ENCODE results near the gene ARID5B. TPM values are rescaled to one million over a fixed set of nuclear protein-coding genes. Genes with fewer than 3 reads are reported as not detected.
"Not testable (repeated sequence)": the region's sequence is repeated elsewhere in the genome, so short reads cannot be mapped to it uniquely, and the experiment has no call there.

Gene ARID5B
- total and polyA plus RNA-seq, 2 donors (not counting 1 experiment from before 2014, with no cell fraction given), result 22.4 to 237 TPM

- intact Hi-C loops (cut with micrococcal nuclease), result no loop called here
- peaks cover 84% of the 10 kb centered on the region for H3K4me1 Mint-ChIP-seq
- H3K27me3 Mint-ChIP-seq, result no peaks in the 10 kb centered on the region
- H3K27me3 ChIP-seq (replicated peaks in 1 of 4; ENCODE audit: control extremely low read depth in 1 of 4, control insufficient read depth in 3 of 4, insufficient read depth in 4 of 4, low read length in 3 of 4), result no peaks in the 10 kb centered on the region
- peak overlapping the region; percentile 61 for H3K27ac Mint-ChIP-seq
- CTCF ChIA-PET, result interaction anchor here (0.6 to 12.2 kb wide), 4 partner anchors 9 to 841 kb away, joined by 3 to 131 read pairs (median 3); no protein-coding TSS in a partner anchor
- TF ChIP-seq EZH2 (IDR thresholded peaks at IDR 0.05; ENCODE audit: borderline replicate concordance, insufficient read depth, low read depth, low read length, poor library complexity, severe bottlenecking) (no peak), CTCF (IDR thresholded peaks at IDR 0.05) (no peak)
- POLR2A ChIA-PET, result no interaction called here
- peak overlapping the region; percentile 1 for H3K4me3 Mint-ChIP-seq
- H3K9me3 ChIP-seq (ENCODE audit: control extremely low read depth in 1 of 3, control insufficient read depth in 2 of 3, insufficient read depth in 1 of 3, low read length in 2 of 3), result peaks cover 0 to 5% (median 0%) of the 10 kb centered on the region in 3 donors
- H3K27ac ChIP-seq (ENCODE audit: low read length in 2 of 2), result peak overlapping the region in 1 of 2 donors; percentile 16
- H3K79me2 ChIP-seq (ENCODE audit: control insufficient read depth, insufficient read depth, low read length), result peaks cover 100% of the 10 kb centered on the region
- H3K4me1 ChIP-seq (ENCODE audit: control insufficient read depth in 2 of 2, insufficient read depth in 2 of 2, low read length in 2 of 2), result peaks cover 76% of the 10 kb centered on the region in 2 donors
- no peak overlapping the region for H3K4me3 ChIP-seq (ENCODE audit: control extremely low read depth in 1 of 5, extremely low read depth in 1 of 5, insufficient read depth in 1 of 5, low read depth in 2 of 5, low read length in 4 of 5)
- DNase-seq (no peak), ATAC-seq (ENCODE audit: low read depth) (no peak)
- WGBS (ENCODE audit: insufficient coverage), result 100% methylated on average over 1 of the region's 5 CpGs
- peaks cover 3 to 41% of the 10 kb centered on the region in 2 experiments for H3K36me3 ChIP-seq (replicated peaks in 1 of 2; ENCODE audit: control extremely low read depth in 1 of 2, control insufficient read depth in 1 of 2, extremely low read depth in 1 of 2, insufficient read depth in 2 of 2, low read length in 1 of 2)
- H4K20me1 ChIP-seq (ENCODE audit: control insufficient read depth, insufficient read depth, low read length, poor library complexity, severe bottlenecking), result no peaks in the 10 kb centered on the region
- H3K9ac ChIP-seq (ENCODE audit: low read length), result no peak overlapping the region
- H3K9me3 Mint-ChIP-seq (ENCODE audit: insufficient read depth), result peaks cover 2% of the 10 kb centered on the region
- H2AFZ ChIP-seq (ENCODE audit: insufficient read depth, low read depth, low read length, poor library complexity, severe bottlenecking), result no peak overlapping the region
- no peak overlapping the region for H3K4me2 ChIP-seq (replicated peaks; ENCODE audit: low read depth, low read length, poor library complexity, severe bottlenecking)
These were observed 126.5 kb downstream of the ARID5B start for GRCh38 chr10:62027841-62028501.

- H3K9me3 ChIP-seq (ENCODE audit: control extremely low read depth in 1 of 3, control insufficient read depth in 2 of 3, insufficient read depth in 1 of 3, low read length in 2 of 3); intact Hi-C loops (cut with micrococcal nuclease); H3K4me3 Mint-ChIP-seq; H4K20me1 ChIP-seq (ENCODE audit: control insufficient read depth, insufficient read depth, low read length, poor library complexity, severe bottlenecking); H3K27me3 Mint-ChIP-seq; H3K27me3 ChIP-seq (replicated peaks in 1 of 4; ENCODE audit: control extremely low read depth in 1 of 4, control insufficient read depth in 3 of 4, insufficient read depth in 4 of 4, low read length in 3 of 4); H3K4me2 ChIP-seq (replicated peaks; ENCODE audit: low read depth, low read length, poor library complexity, severe bottlenecking); POLR2A ChIA-PET; H3K9ac ChIP-seq (ENCODE audit: low read length); ATAC-seq (ENCODE audit: low read depth); H3K4me3 ChIP-seq (ENCODE audit: control extremely low read depth in 1 of 5, extremely low read depth in 1 of 5, insufficient read depth in 1 of 5, low read depth in 2 of 5, low read length in 4 of 5); DNase-seq; H3K27ac Mint-ChIP-seq; H2AFZ ChIP-seq (ENCODE audit: insufficient read depth, low read depth, low read length, poor library complexity, severe bottlenecking); H3K9me3 Mint-ChIP-seq (ENCODE audit: insufficient read depth): not testable (repeated sequence)
- Histone ChIP-seq H3K4me1 (ENCODE audit: control insufficient read depth in 2 of 2, insufficient read depth in 2 of 2, low read length in 2 of 2) (peaks cover 76% of the 10 kb centered on the region in 2 donors), H3K79me2 (ENCODE audit: control insufficient read depth, insufficient read depth, low read length) (peaks cover 100% of the 10 kb centered on the region), H3K36me3 (replicated peaks in 1 of 2; ENCODE audit: control extremely low read depth in 1 of 2, control insufficient read depth in 1 of 2, extremely low read depth in 1 of 2, insufficient read depth in 2 of 2, low read length in 1 of 2) (peaks cover 3 to 37% of the 10 kb centered on the region in 2 experiments), H3K27ac (ENCODE audit: low read length in 2 of 2) (peak overlapping the region in 1 of 2 donors; percentile 16)
- CTCF ChIA-PET, result interaction anchor here (0.6 to 12.2 kb wide), 5 partner anchors 9 to 840 kb away, joined by 3 to 131 read pairs (median 3); no protein-coding TSS in a partner anchor
- peaks cover 84% of the 10 kb centered on the region for H3K4me1 Mint-ChIP-seq
- 100% methylated on average over 4 of the region's 5 CpGs for WGBS (ENCODE audit: insufficient coverage)
These were observed 127.0 kb downstream of the ARID5B start for GRCh38 chr10:62028502-62028842.

All from B cell (primary cell).